Effector memory CD4-positive, alpha-beta T cell (primary cell): ENCODE results near the gene MBNL2.

ENCODE experiments used
- DNase-seq, 3 donors: peaks; one replicate each; pipeline ENCODE4 v3.0.0-alpha.2; 2020
- H3K27ac ChIP-seq: 2 replicates; pipeline ENCODE4 v1.7.0; 2013; ENCODE audit warnings: mild to moderate bottlenecking, low read length, moderate library complexity; ENCODE audit not compliant: insufficient read depth, poor library complexity, severe bottlenecking
- H3K27me3 ChIP-seq: replicated peaks from 2 replicates; pipeline ENCODE4 v1.7.0; 2013; ENCODE audit warnings: mild to moderate bottlenecking, low read length; ENCODE audit not compliant: insufficient read depth, control insufficient read depth, poor library complexity, severe bottlenecking
- H3K36me3 ChIP-seq: 2 replicates; pipeline ENCODE4 v1.7.0; 2013; ENCODE audit warnings: mild to moderate bottlenecking, low read length, moderate library complexity; ENCODE audit not compliant: control insufficient read depth, insufficient read depth
- H3K4me1 ChIP-seq: 2 replicates; pipeline ENCODE4 v1.7.0; 2013; ENCODE audit warnings: low read length, mild to moderate bottlenecking; ENCODE audit not compliant: control insufficient read depth, insufficient read depth, poor library complexity, severe bottlenecking
- H3K4me3 ChIP-seq: 2 replicates; pipeline ENCODE4 v1.7.0; 2013; ENCODE audit warnings: low read length, low read depth, mild to moderate bottlenecking; ENCODE audit not compliant: insufficient read depth, poor library complexity, severe bottlenecking
- H3K9me3 ChIP-seq: 2 replicates; pipeline ENCODE4 v1.7.0; 2013; ENCODE audit warnings: mild to moderate bottlenecking, low read length, moderate library complexity; ENCODE audit not compliant: control insufficient read depth

Gene MBNL2

GRCh38 chr13:97317933-97318332 lies 95.8 kb downstream of the MBNL2 start:
- no peak for DNase-seq
- Histone ChIP-seq H3K9me3 (no peaks in the 10 kb centered on the region), H3K4me3 (no peak overlapping the region), H3K27me3 (no peaks in the 10 kb centered on the region), H3K27ac (no peak overlapping the region), H3K36me3 (no peaks in the 10 kb centered on the region), H3K4me1 (no peaks in the 10 kb centered on the region)

DNA sequence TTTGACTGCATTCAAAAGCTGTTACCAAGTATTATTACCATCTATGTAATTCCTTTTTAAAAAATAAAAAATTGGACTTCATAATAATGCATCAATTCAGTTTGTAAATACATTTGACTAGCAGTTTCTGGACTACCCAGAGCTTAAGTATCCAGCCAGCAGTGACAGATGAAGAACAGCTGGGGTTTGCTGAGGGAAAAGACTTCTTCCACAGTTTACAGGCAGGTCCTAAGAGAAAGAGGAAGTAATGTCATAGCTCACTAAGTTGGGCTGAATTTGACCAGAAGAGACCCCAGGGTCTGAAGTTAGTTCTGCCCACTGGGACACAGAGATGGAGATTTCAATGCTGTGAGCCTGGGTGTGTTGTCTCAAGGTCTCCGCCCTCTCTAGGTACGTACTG lies 96.4 kb downstream of the MBNL2 start:
- Histone ChIP-seq H3K4me3 (no peak overlapping the region), H3K4me1 (no peaks in the 10 kb centered on the region)

GRCh38 chr13:97319113-97319720 lies 97.1 kb downstream of the MBNL2 start:
- Histone ChIP-seq H3K36me3 (no peaks in the 10 kb centered on the region), H3K27me3 (no peaks in the 10 kb centered on the region), H3K4me1 (no peaks in the 10 kb centered on the region), H3K4me3 (no peak overlapping the region), H3K27ac (no peak overlapping the region), H3K9me3 (no peaks in the 10 kb centered on the region)
- no peak for DNase-seq

More for the DNA sequence above, 96.4 kb downstream of the MBNL2 start:
- no peak for DNase-seq
- Histone ChIP-seq H3K27ac (no peak overlapping the region), H3K27me3 (no peaks in the 10 kb centered on the region), H3K36me3 (no peaks in the 10 kb centered on the region), H3K9me3 (no peaks in the 10 kb centered on the region)

GRCh38 chr13:97321101-97321500 lies 99.0 kb downstream of the MBNL2 start:
- Histone ChIP-seq H3K27me3 (no peaks in the 10 kb centered on the region), H3K4me1 (no peaks in the 10 kb centered on the region), H3K27ac (no peak overlapping the region), H3K36me3 (no peaks in the 10 kb centered on the region), H3K9me3 (no peaks in the 10 kb centered on the region), H3K4me3 (no peak overlapping the region)
- no peak for DNase-seq

GRCh38 chr13:97321616-97322321 lies 99.6 kb downstream of the MBNL2 start:
- no peaks in the 10 kb centered on the region for H3K9me3 ChIP-seq
- H3K4me3 ChIP-seq: no peak overlapping the region
- H3K36me3 ChIP-seq: no peaks in the 10 kb centered on the region
- no peak overlapping the region for H3K27ac ChIP-seq
- no peak for DNase-seq
- H3K27me3 ChIP-seq: no peaks in the 10 kb centered on the region
- no peaks in the 10 kb centered on the region for H3K4me1 ChIP-seq

- Histone ChIP-seq H3K27me3 (no peaks in the 10 kb centered on the region), H3K4me3 (no peak overlapping the region), H3K27ac (no peak overlapping the region), H3K4me1 (no peaks in the 10 kb centered on the region), H3K9me3 (no peaks in the 10 kb centered on the region), H3K36me3 (no peaks in the 10 kb centered on the region)
- DNase-seq: no peak
These were observed 100.7 kb downstream of the MBNL2 start for GRCh38 chr13:97322740-97323342.

DNA sequence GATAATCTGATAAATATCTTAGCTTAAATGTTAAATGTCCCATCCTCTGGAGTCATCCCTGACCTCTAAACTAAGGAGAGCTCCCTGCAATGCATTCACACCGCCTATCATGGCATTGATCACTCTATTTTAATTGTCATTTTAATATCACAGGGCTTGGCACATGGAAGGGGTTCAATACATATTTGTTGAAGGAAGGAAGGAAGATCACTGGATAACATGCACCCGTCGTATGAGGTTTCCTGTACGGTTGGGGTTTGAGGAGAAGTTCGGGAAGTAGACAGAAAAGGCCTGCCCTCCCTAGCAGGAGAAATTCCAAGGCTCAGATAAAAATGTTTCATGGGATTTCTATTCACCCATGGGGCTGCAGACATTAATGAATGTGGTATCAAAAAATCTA lies 102.0 kb downstream of the MBNL2 start:
- no peak overlapping the region for H3K4me3 ChIP-seq
- H3K36me3 ChIP-seq: no peaks in the 10 kb centered on the region
- no peaks in the 10 kb centered on the region for H3K9me3 ChIP-seq
- no peaks in the 10 kb centered on the region for H3K27me3 ChIP-seq
- DNase-seq: no peak
- no peaks in the 10 kb centered on the region for H3K4me1 ChIP-seq
- H3K27ac ChIP-seq: no peak overlapping the region

- Histone ChIP-seq H3K4me3 (no peak overlapping the region), H3K36me3 (no peaks in the 10 kb centered on the region), H3K27ac (no peak overlapping the region), H3K4me1 (no peaks in the 10 kb centered on the region), H3K27me3 (no peaks in the 10 kb centered on the region), H3K9me3 (no peaks in the 10 kb centered on the region)
- DNase-seq: no peak
These were observed 103.6 kb downstream of the MBNL2 start for GRCh38 chr13:97325738-97326137.

DNA sequence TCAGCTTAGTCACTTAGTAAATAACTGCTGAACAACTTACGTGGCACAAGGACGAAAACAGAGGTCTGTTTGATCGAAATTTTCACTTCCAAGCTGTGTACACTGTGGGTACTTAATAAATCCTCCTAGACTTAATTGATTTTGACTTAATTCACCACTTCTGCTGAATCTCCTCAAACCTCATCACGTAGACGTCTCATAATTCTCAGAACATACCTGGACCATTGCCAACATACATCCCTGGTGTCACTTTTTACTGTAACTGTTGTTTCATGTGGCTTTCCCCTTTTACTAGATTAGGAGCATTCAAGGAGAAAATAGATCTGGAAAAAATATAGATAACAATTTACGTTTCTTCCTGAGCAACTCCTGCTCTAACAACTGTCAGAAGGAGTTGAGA lies 105.0 kb downstream of the MBNL2 start:
- Histone ChIP-seq H3K27me3 (no peaks in the 10 kb centered on the region), H3K27ac (no peak overlapping the region), H3K9me3 (no peaks in the 10 kb centered on the region), H3K4me1 (no peaks in the 10 kb centered on the region), H3K36me3 (no peaks in the 10 kb centered on the region), H3K4me3 (no peak overlapping the region)
- DNase-seq: no peak

DNA sequence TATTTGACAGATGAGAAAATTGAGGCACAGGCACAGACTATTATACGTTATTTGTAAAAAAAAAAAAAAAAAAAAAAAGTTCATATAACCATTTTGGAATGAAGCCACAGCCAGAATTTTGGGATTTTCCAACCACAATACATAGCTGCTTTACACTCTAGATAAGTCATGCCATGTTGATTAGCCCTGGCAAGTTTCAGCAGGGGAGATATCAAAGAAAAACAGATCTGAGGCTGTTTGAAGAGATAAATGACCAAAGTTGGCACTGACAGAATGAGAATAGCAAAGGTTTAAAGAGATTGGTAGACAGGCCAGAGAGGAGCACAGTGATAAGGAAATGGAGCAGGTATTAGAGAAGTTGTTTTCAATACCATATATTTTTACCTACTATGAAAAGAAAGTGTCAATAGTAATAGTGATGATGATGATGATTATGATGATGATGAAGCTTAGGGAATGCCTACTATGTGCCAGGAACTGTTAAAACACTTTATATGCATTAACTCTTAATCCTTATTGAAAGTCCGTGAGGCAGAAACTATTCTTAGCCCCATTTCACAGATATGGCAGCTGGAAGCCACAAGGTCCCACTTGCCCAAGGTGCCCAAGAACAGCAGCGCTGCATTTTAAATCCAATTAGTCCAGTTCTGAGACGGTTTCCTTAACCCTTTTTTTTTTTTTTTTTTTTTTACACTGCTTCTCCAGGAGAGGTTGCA lies 105.5 kb downstream of the MBNL2 start:
- DNase-seq: no peak
- Histone ChIP-seq H3K4me3 (no peak overlapping the region), H3K27me3 (no peaks in the 10 kb centered on the region), H3K4me1 (no peaks in the 10 kb centered on the region), H3K36me3 (no peaks in the 10 kb centered on the region), H3K9me3 (no peaks in the 10 kb centered on the region), H3K27ac (no peak overlapping the region)
